GM12878 (cell line): ENCODE data around the gene WARS2. TPM values are rescaled to one million over a fixed set of nuclear protein-coding genes. Genes with fewer than 3 reads are reported as not detected.

Source experiments
- ATAC-seq: fragments of 200-7000 bp; cut with Tn5 transposase; 3 replicates; pipeline ENCODE4 v1.9.1; 2020; ENCODE audit warnings: mild to moderate bottlenecking, moderate library complexity
- BruUV-seq: library from RNA; stranded (reverse); fragments of 400-500 nt; replicated peaks from 2 replicates; lab custom pipeline; 2021; lab: Mats Ljungman, UMichigan
- CTCF ChIA-PET: fragments of 300-600 bp; sonication (Branson Sonifier 250); formaldehyde crosslinking; extraction: SDS; loops from one replicate; lab custom pipeline; 2021; ENCODE audit warnings: inconsistent platforms; lab: Yijun Ruan, JAX
- POLR2A ChIA-PET: fragments of 350-600 bp; formaldehyde crosslinking; extraction: SDS; loops from one replicate; lab custom pipeline; 2021; ENCODE audit warnings: inconsistent platforms; lab: Charles Lee
- RAD21 ChIA-PET: fragments of 300-600 bp; sonication (Branson Sonifier 250); formaldehyde crosslinking; loops from one replicate; lab custom pipeline; 2023; ENCODE audit warnings: antibody characterized with exemption; ENCODE audit not compliant: unreplicated experiment; lab: Charles Lee
- SMC1A ChIA-PET: fragments of 300-600 bp; sonication (Branson Sonifier 250); formaldehyde crosslinking; loops from one replicate; lab custom pipeline; 2023; ENCODE audit not compliant: unreplicated experiment, uncharacterized antibody; lab: Charles Lee
- DNase-seq: peaks from one replicate; pipeline ENCODE4 v3.0.0-alpha.2; 2011; ENCODE audit warnings: low read depth, low spot score
- FAIRE-seq: peaks from 3 replicates; lab custom pipeline; 2011; peaks lifted over from hg19 to GRCh38; lab: Jason Lieb, UNC
- H2AFZ ChIP-seq: 2 replicates; pipeline ENCODE4 v1.6.0; 2011; ENCODE audit warnings: low read depth, low read length, control low read depth; ENCODE audit not compliant: control insufficient read depth
- H3K27ac ChIP-seq: 2 replicates; pipeline ENCODE4 v1.5.1; 2011; ENCODE audit warnings: control low read depth; ENCODE audit not compliant: control insufficient read depth, insufficient read depth
- H3K27me3 ChIP-seq, 2 experiments: replicated peaks in 1 of 2; 2 replicates each; pipeline versions ENCODE4 v1.6.0 to v1.6.1; 2011; ENCODE audit warnings: low read length in 1 of 2; ENCODE audit not compliant: control insufficient read depth in 2 of 2, insufficient read depth in 2 of 2
- H3K36me3 ChIP-seq, 2 experiments: 2 replicates each; pipeline ENCODE4 v1.5.1; 2011; ENCODE audit warnings: low read length in 1 of 2; ENCODE audit not compliant: control insufficient read depth in 2 of 2, insufficient read depth in 2 of 2
- H3K4me1 ChIP-seq: 2 replicates; pipeline ENCODE4 v1.6.1; 2011; ENCODE audit warnings: mild to moderate bottlenecking, low read length, moderate library complexity, mixed read lengths; ENCODE audit not compliant: control insufficient read depth, insufficient read depth
- H3K4me2 ChIP-seq: 2 replicates; pipeline ENCODE4 v1.6.0; 2011; ENCODE audit warnings: control low read depth; ENCODE audit not compliant: control insufficient read depth, insufficient read depth
- H3K4me3 ChIP-seq: fragments of 200-600 bp; sonication (generic); 2 replicates; pipeline ENCODE4 v1.5.1; 2016
- H3K79me2 ChIP-seq: 2 replicates; pipeline ENCODE4 v1.6.0; 2011; ENCODE audit warnings: low read length; ENCODE audit not compliant: control insufficient read depth, insufficient read depth
- H3K9ac ChIP-seq: 2 replicates; pipeline ENCODE4 v1.8.0; 2011; ENCODE audit warnings: low read length, control low read depth, mixed read lengths; ENCODE audit not compliant: control insufficient read depth, insufficient read depth
- H3K9me3 ChIP-seq: replicated peaks from 3 replicates; pipeline ENCODE4 v1.5.1; 2011; ENCODE audit warnings: mild to moderate bottlenecking, low read length; ENCODE audit not compliant: control insufficient read depth, insufficient read depth
- H4K20me1 ChIP-seq: 2 replicates; pipeline ENCODE4 v1.6.0; 2011; ENCODE audit not compliant: control insufficient read depth, insufficient read depth
- ATF7 ChIP-seq: fragments of 450-650 bp; IDR thresholded peaks from 2 replicates; pipeline ENCODE4 v1.6.1; 2016; ENCODE audit warnings: low read depth, mild to moderate bottlenecking
- EGR1 ChIP-seq, 2 experiments: IDR thresholded peaks; 1 replicate in 1 of 2; 2 replicates in 1 of 2; pipeline ENCODE4 v1.6.1; 2011 to 2012; ENCODE audit warnings: low read depth in 2 of 2, low read length in 2 of 2, borderline replicate concordance in 1 of 2, mild to moderate bottlenecking in 1 of 2, moderate library complexity in 1 of 2
- EZH2 ChIP-seq: IDR thresholded peaks from 2 replicates; pipeline ENCODE4 v1.6.1; 2012; ENCODE audit warnings: low read depth, mild to moderate bottlenecking, control low read depth, inconsistent platforms, low read length, borderline replicate concordance; ENCODE audit not compliant: control insufficient read depth
- IRF4 ChIP-seq: IDR thresholded peaks from 2 replicates; pipeline ENCODE4 v1.6.1; 2011; ENCODE audit warnings: low read depth, low read length
- KLF5 ChIP-seq: fragments of 450-650 bp; IDR thresholded peaks from 2 replicates; pipeline ENCODE4 v1.6.1; 2014; ENCODE audit warnings: mild to moderate bottlenecking; ENCODE audit not compliant: partially characterized antibody
- SREBF1 ChIP-seq: IDR thresholded peaks from 2 replicates; pipeline ENCODE4 v1.6.1; 2012; ENCODE audit warnings: mild to moderate bottlenecking, low read length
- SREBF2 ChIP-seq: IDR thresholded peaks from 2 replicates; pipeline ENCODE4 v1.6.1; 2012; ENCODE audit warnings: mild to moderate bottlenecking, low read length
- SUZ12 ChIP-seq: fragments of 200-600 bp; sonication (generic); IDR thresholded peaks from one replicate; pipeline ENCODE4 v1.6.1; 2018; ENCODE audit warnings: antibody characterized with exemption, mild to moderate bottlenecking; ENCODE audit not compliant: unreplicated experiment
- WGBS: methylation state at CpG from one replicate; pipeline ENCODE4 v1.1.6; 2016; ENCODE audit warnings: low lambda C conversion rate; ENCODE audit not compliant: insufficient replicate concordance, insufficient coverage; ENCODE audit errors: missing lambda C conversion rate; 5-methylcytosine and 5-hydroxymethylcytosine counted together
- in situ Hi-C: fragments of 300-500 bp; cut with MboI; formaldehyde crosslinking; loops from 9 replicates; pipeline ENCODE4 v1.14.3; 2018; ENCODE audit warnings: mixed read lengths
- intact Hi-C: fragments of 100-400 bp; cut with micrococcal nuclease; formaldehyde crosslinking; loops from one replicate; pipeline ENCODE4 v1.14.2; 2022; ENCODE audit not compliant: unreplicated experiment
- polyA plus RNA-seq, 11 experiments: library from polyadenylated mRNA; depleted of rRNA in 4 of 11; unstranded in 6 of 11; stranded (reverse) in 5 of 11; fragments of >200 nt; fragmentation: Nextera tagmentation in 4 of 11; fragmentation: Illumina TruSeq in 1 of 11; extraction: Ambion mirVana in 4 of 11; extraction: Trizol in 1 of 11; gene quantifications; 1 replicate in 1 of 11; 2 replicates in 10 of 11; pipeline versions ENCODE4 v1.2.1 to v1.2.3, GENCODE V29; 2011 to 2016; ENCODE audit warnings: inconsistent platforms in 2 of 11, missing spikeins in 2 of 11, low read depth in 1 of 11
- total RNA-seq, 4 experiments: library from RNA; depleted of rRNA in 3 of 4; stranded (reverse); fragments of >200 nt in 3 of 4; fragmentation: Illumina TruSeq in 1 of 4; extraction: Trizol in 1 of 4; gene quantifications; 2 replicates each; pipeline versions ENCODE4 v1.2.1 to v1.2.3, GENCODE V29; 2013 to 2021

The WARS2 gene
- total and polyA plus RNA-seq, 10 of the 15 experiments (the other 5 are each of a cell fraction or from before 2014, with no cell fraction given) = 5.5 to 22.2 (median 14.4) TPM

- peaks cover 21 to 41% of the 10 kb centered on the region in 2 experiments for H3K27me3 ChIP-seq
These were observed 151.2 kb downstream of the WARS2 start for GRCh38 chr1:118989006-118989815.

DNA sequence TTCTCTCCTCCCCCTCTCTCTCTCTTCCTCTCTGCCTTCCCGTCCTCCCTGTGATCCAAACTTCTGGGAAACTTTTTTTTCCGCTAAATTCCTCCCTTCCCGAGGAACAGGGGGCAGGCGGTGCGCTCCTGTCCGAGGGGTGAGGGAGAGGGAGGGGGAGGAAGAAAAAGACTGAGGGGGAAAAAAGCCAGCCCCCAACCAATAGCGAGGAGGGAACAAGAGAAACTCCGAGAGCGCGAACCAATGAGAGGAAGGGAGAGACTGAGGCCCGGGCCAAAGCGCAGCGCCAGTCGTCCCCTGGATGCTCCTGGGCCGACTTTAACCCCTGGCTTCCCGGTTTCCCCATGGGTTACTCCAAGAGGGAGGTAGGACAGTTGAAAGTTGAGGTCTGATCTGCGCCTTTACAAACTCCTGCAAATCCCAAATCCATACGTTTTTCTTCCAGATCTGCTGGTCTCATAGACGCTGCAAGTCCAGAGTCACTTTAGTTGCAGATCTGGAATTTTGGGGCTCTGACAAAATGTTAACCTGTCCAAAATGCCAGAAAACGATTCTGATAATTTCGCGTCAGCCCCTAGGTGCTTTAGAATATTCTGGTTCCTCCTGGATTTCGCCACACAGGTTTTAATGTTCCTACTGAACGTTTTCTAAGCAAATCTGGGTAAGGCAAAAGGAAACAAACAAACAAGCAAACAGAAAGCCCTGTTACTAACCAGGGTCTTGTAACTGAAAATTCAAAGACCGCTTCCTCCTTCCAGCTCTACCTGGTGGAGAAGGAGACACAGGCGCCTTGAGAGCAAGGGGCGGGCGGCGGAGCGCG, 152.1 kb downstream of the WARS2 start, which contains the start of gene TBX15:
TSS of gene TBX15 (minus strand) at position 158 of the 820 bp plus-strand sequence. CDS start 548 bp downstream, outside the sequence.
- Histone ChIP-seq H3K4me3 (no peak within 1 kb of the TSS), H3K4me2 (peak within 1 kb of the TSS; percentile 33), H4K20me1 (no peaks in the 10 kb centered on the region), H3K27me3 (peaks cover 21 to 47% of the 10 kb centered on the region in 2 experiments), H3K9ac (no peak within 1 kb of the TSS), H3K79me2 (no peaks in the 10 kb centered on the region), H3K4me1 (no peaks in the 10 kb centered on the region), H3K36me3 (no peaks in the 10 kb centered on the region), H2AFZ (peak within 1 kb of the TSS; percentile 12; the same call in 1 of the 2 replicates), H3K9me3 (peaks cover 4% of the 10 kb centered on the region; the same call in 2 of the 3 replicates), H3K27ac (no peak within 1 kb of the TSS)
- in situ Hi-C loops = no loop called here
- no peak for ATAC-seq
- no peak for DNase-seq
- ChIA-PET SMC1A (no interaction called here), CTCF (no interaction called here), RAD21 (no interaction called here), POLR2A (no interaction called here)
- TF ChIP-seq SREBF1 (no peak), EZH2 (0 out of 2 replicates have a peak, but pooled peaks have one; percentile 38)
- intact Hi-C loops = no loop called here
- BruUV-seq = no TSS peak
- 41% methylated on average over 28 of the region's 31 CpGs for WGBS
- FAIRE-seq = no peak

More at GRCh38 chr1:118989006-118989815, 151.2 kb downstream of the WARS2 start:
- ChIA-PET CTCF (no interaction called here), POLR2A (no interaction called here), RAD21 (no interaction called here), SMC1A (no interaction called here)
- intact Hi-C loops (no loop called here), in situ Hi-C loops (no loop called here)
- H3K4me1 ChIP-seq = no peaks in the 10 kb centered on the region
- 46% methylated on average over 42 of the region's 44 CpGs for WGBS
- H3K36me3 ChIP-seq = no peaks in the 10 kb centered on the region
- H2AFZ ChIP-seq = no peak overlapping the region
- FAIRE-seq = no peak
- H3K79me2 ChIP-seq = no peaks in the 10 kb centered on the region
- no peaks in the 10 kb centered on the region for H4K20me1 ChIP-seq
- no peak overlapping the region for H3K27ac ChIP-seq
- BruUV-seq = no TSS peak
- no peak for TF ChIP-seq KLF5
- TF ChIP-seq SREBF2 = no peak
- TF ChIP-seq EGR1 (IDR thresholded peaks at IDR 0.05; ENCODE audit: borderline replicate concordance in 1 of 2, low read depth in 2 of 2, low read length in 2 of 2) = no peak
- no peak for TF ChIP-seq ATF7
- peak; percentile 49 for TF ChIP-seq SUZ12
- no peak for TF ChIP-seq IRF4
- no peak for ATAC-seq
- no peak for DNase-seq
- H3K9ac ChIP-seq = no peak overlapping the region
- peaks cover 4% of the 10 kb centered on the region; the same call in 2 of the 3 replicates for H3K9me3 ChIP-seq
- H3K4me2 ChIP-seq = no peak overlapping the region
- no peak overlapping the region for H3K4me3 ChIP-seq
